HG02938 (cell line): ENCODE measurements around the gene CEACAM16.

Experiments used
- ATAC-seq: cut with Tn5 transposase; IDR thresholded peaks from one replicate; pipeline ENCODE4 v1.9.1; 2021; ENCODE audit warnings: mild to moderate bottlenecking, moderate library complexity; ENCODE audit not compliant: unreplicated experiment

CEACAM16 gene

GRCh38 chr19:44757735-44758505 is 59.0 kb downstream of the CEACAM16 start:
- ATAC-seq, result no peak

GRCh38 chr19:44758596-44758995 is 59.6 kb downstream of the CEACAM16 start:
- no peak for ATAC-seq

- no peak for ATAC-seq
These were observed 60.3 kb downstream of the CEACAM16 start for GRCh38 chr19:44759083-44759804.
